ENCODE results near the gene TGM3. TPM values are rescaled to one million over a fixed set of nuclear protein-coding genes. Genes with fewer than 3 reads are reported as not detected.

Gene TGM3
- total and polyA plus RNA-seq, 2 experiments from 2014 or later, result 0.08 TPM; not detected in 1

DNA sequence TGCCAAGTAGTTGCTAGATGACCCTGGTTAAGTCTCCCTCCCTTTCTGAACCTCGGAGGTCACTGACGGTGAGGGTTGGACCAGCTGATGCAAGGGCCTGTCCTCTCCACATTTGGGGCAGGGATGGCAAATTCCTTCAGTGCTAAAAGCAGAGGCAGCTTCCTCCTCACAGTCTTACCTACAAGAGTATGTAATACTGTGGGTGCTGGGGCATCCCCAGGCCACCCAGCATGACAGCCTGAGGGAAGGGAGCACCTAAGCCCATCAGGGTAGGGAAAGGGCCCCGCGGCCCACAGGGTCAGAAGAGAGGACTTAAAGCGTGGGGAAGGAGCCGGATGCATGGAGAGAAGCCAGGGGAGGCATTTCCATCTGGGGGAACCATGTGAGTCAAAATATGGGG lies 38.0 kb downstream of the TGM3 start:
- TF ChIP-seq, protein P1, sequence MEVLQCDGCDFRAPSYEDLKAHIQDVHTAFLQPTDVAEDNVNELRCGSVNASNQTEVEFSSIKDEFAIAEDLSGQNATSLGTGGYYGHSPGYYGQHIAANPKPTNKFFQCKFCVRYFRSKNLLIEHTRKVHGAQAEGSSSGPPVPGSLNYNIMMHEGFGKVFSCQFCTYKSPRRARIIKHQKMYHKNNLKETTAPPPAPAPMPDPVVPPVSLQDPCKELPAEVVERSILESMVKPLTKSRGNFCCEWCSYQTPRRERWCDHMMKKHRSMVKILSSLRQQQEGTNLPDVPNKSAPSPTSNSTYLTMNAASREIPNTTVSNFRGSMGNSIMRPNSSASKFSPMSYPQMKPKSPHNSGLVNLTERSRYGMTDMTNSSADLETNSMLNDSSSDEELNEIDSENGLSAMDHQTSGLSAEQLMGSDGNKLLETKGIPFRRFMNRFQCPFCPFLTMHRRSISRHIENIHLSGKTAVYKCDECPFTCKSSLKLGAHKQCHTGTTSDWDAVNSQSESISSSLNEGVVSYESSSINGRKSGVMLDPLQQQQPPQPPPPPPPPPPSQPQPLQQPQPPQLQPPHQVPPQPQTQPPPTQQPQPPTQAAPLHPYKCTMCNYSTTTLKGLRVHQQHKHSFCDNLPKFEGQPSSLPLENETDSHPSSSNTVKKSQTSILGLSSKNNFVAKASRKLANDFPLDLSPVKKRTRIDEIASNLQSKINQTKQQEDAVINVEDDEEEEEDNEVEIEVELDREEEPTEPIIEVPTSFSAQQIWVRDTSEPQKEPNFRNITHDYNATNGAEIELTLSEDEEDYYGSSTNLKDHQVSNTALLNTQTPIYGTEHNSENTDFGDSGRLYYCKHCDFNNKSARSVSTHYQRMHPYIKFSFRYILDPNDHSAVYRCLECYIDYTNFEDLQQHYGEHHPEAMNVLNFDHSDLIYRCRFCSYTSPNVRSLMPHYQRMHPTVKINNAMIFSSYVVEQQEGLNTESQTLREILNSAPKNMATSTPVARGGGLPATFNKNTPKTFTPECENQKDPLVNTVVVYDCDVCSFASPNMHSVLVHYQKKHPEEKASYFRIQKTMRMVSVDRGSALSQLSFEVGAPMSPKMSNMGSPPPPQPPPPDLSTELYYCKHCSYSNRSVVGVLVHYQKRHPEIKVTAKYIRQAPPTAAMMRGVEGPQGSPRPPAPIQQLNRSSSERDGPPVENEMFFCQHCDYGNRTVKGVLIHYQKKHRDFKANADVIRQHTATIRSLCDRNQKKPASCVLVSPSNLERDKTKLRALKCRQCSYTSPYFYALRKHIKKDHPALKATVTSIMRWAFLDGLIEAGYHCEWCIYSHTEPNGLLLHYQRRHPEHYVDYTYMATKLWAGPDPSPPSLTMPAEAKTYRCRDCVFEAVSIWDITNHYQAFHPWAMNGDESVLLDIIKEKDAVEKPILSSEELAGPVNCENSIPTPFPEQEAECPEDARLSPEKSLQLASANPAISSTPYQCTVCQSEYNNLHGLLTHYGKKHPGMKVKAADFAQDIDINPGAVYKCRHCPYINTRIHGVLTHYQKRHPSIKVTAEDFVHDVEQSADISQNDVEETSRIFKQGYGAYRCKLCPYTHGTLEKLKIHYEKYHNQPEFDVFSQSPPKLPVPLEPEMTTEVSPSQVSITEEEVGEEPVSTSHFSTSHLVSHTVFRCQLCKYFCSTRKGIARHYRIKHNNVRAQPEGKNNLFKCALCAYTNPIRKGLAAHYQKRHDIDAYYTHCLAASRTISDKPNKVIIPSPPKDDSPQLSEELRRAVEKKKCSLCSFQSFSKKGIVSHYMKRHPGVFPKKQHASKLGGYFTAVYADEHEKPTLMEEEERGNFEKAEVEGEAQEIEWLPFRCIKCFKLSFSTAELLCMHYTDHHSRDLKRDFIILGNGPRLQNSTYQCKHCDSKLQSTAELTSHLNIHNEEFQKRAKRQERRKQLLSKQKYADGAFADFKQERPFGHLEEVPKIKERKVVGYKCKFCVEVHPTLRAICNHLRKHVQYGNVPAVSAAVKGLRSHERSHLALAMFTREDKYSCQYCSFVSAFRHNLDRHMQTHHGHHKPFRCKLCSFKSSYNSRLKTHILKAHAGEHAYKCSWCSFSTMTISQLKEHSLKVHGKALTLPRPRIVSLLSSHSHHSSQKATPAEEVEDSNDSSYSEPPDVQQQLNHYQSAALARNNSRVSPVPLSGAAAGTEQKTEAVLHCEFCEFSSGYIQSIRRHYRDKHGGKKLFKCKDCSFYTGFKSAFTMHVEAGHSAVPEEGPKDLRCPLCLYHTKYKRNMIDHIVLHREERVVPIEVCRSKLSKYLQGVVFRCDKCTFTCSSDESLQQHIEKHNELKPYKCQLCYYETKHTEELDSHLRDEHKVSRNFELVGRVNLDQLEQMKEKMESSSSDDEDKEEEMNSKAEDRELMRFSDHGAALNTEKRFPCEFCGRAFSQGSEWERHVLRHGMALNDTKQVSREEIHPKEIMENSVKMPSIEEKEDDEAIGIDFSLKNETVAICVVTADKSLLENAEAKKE (CRISPR knock-in tag; IDR thresholded peaks at IDR 0.05), result no peak
- no peak for TF ChIP-seq EZH2phosphoT487 (IDR thresholded peaks at IDR 0.05; ENCODE audit: unreplicated experiment)
- TF ChIP-seq ZNF331 (CRISPR knock-in tag; IDR thresholded peaks at IDR 0.05; ENCODE audit: low read depth), result no peak
- TF ChIP-seq, protein P2, sequence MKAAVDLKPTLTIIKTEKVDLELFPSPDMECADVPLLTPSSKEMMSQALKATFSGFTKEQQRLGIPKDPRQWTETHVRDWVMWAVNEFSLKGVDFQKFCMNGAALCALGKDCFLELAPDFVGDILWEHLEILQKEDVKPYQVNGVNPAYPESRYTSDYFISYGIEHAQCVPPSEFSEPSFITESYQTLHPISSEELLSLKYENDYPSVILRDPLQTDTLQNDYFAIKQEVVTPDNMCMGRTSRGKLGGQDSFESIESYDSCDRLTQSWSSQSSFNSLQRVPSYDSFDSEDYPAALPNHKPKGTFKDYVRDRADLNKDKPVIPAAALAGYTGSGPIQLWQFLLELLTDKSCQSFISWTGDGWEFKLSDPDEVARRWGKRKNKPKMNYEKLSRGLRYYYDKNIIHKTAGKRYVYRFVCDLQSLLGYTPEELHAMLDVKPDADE (IDR thresholded peaks at IDR 0.05), result no peak
- TF ChIP-seq NANOG (IDR thresholded peaks at IDR 0.05; ENCODE audit: borderline replicate concordance), result no peak
- no peak for TF ChIP-seq STAT1 (IDR thresholded peaks at IDR 0.05; ENCODE audit: unreplicated experiment)
- Mint-ChIP-seq H3K36me3 (ENCODE audit: low read depth) (no peaks in the 10 kb centered on the region), H3K27ac (no peak overlapping the region), H3K4me3 (no peak overlapping the region), H3K27me3 (ENCODE audit: insufficient read depth, low read depth, poor library complexity) (peaks cover 6% of the 10 kb centered on the region), H3K4me1 (peaks cover 11% of the 10 kb centered on the region), H3K9me3 (no peaks in the 10 kb centered on the region)
- Histone ChIP-seq H3K4me3 (no peak overlapping the region), H3K4me1 (ENCODE audit: insufficient read depth) (no peaks in the 10 kb centered on the region), H3K9me2 (ENCODE audit: insufficient read depth) (0 out of 2 replicates have a peak, but pooled peaks cover 6% of the 10 kb centered on the region), H4K20me1 (replicated peaks; ENCODE audit: insufficient read depth) (no peaks in the 10 kb centered on the region), H2AFZ (no peak overlapping the region), H3K36me3 (ENCODE audit: insufficient read depth) (no peaks in the 10 kb centered on the region), H3K27me3 (ENCODE audit: insufficient read depth) (no peaks in the 10 kb centered on the region), H3K4me2 (no peak overlapping the region), H3K27ac (ENCODE audit: low read depth) (no peak overlapping the region), H3F3A (replicated peaks; ENCODE audit: low read depth) (no peaks in the 10 kb centered on the region), H3K79me2 (replicated peaks; ENCODE audit: insufficient read depth) (no peaks in the 10 kb centered on the region)
- DNase-seq (ENCODE audit: low spot score) (no peak), ATAC-seq (no peak)
